Adipocyte (in vitro differentiated cells): ENCODE results near the gene EGFL7.

Experiments
- DNase-seq: peaks from one replicate; pipeline ENCODE4 v3.0.0-alpha.2; 2015; ENCODE audit warnings: low read depth
- H3K27me3 ChIP-seq: replicated peaks from 2 replicates; pipeline ENCODE4 v1.7.0; 2013; ENCODE audit warnings: mild to moderate bottlenecking, low read length, moderate library complexity; ENCODE audit not compliant: control insufficient read depth, insufficient read depth
- H3K36me3 ChIP-seq: 2 replicates; pipeline ENCODE4 v1.7.0; 2013; ENCODE audit warnings: low read length, mild to moderate bottlenecking, moderate library complexity; ENCODE audit not compliant: control insufficient read depth, insufficient read depth, severe bottlenecking
- H3K4me1 ChIP-seq: 2 replicates; pipeline ENCODE4 v1.7.0; 2013; ENCODE audit warnings: mild to moderate bottlenecking, low read length, moderate library complexity; ENCODE audit not compliant: control insufficient read depth, insufficient read depth
- H3K4me3 ChIP-seq: 2 replicates; pipeline ENCODE4 v1.7.0; 2013; ENCODE audit warnings: mild to moderate bottlenecking, low read length, moderate library complexity
- H3K9ac ChIP-seq: 2 replicates; pipeline ENCODE4 v1.7.0; 2013; ENCODE audit warnings: mild to moderate bottlenecking, low read length, moderate library complexity
- H3K9me3 ChIP-seq: 2 replicates; pipeline ENCODE4 v1.7.0; 2013; ENCODE audit warnings: mild to moderate bottlenecking, low read length, moderate library complexity; ENCODE audit not compliant: control insufficient read depth

EGFL7 gene

GRCh38 chr9:136619742-136620440 is 42.8 kb upstream of the EGFL7 start:
- no peak overlapping the region for H3K9ac ChIP-seq
- no peak for DNase-seq
- no peak overlapping the region for H3K4me3 ChIP-seq
- no peaks in the 10 kb centered on the region for H3K36me3 ChIP-seq
- no peaks in the 10 kb centered on the region for H3K9me3 ChIP-seq
- H3K27me3 ChIP-seq = peaks cover 33% of the 10 kb centered on the region
- no peaks in the 10 kb centered on the region for H3K4me1 ChIP-seq

- Histone ChIP-seq H3K4me1 (no peaks in the 10 kb centered on the region), H3K36me3 (no peaks in the 10 kb centered on the region), H3K27me3 (peaks cover 29% of the 10 kb centered on the region), H3K4me3 (no peak overlapping the region), H3K9ac (no peak overlapping the region), H3K9me3 (no peaks in the 10 kb centered on the region)
- DNase-seq = no peak
Measured at GRCh38 chr9:136620441-136621018, 42.2 kb upstream of the EGFL7 start.

- H3K9me3 ChIP-seq = no peaks in the 10 kb centered on the region
- peak; percentile 62 for DNase-seq
Measured at GRCh38 chr9:136621019-136621733, 41.5 kb upstream of the EGFL7 start.

GRCh38 chr9:136621734-136622093 is 41.0 kb upstream of the EGFL7 start:
- H3K4me1 ChIP-seq = no peaks in the 10 kb centered on the region
- no peak overlapping the region for H3K9ac ChIP-seq
- H3K4me3 ChIP-seq = no peak overlapping the region
- no peaks in the 10 kb centered on the region for H3K36me3 ChIP-seq
- DNase-seq = no peak
- no peaks in the 10 kb centered on the region for H3K9me3 ChIP-seq
- peaks cover 27% of the 10 kb centered on the region for H3K27me3 ChIP-seq

More at GRCh38 chr9:136621019-136621733, 41.5 kb upstream of the EGFL7 start:
- Histone ChIP-seq H3K4me1 (no peaks in the 10 kb centered on the region), H3K9ac (no peak overlapping the region), H3K4me3 (no peak overlapping the region), H3K36me3 (no peaks in the 10 kb centered on the region), H3K27me3 (peaks cover 27% of the 10 kb centered on the region)

GRCh38 chr9:136622538-136622948 is 40.2 kb upstream of the EGFL7 start:
- no peak for DNase-seq
- Histone ChIP-seq H3K9ac (no peak overlapping the region), H3K9me3 (no peaks in the 10 kb centered on the region), H3K4me3 (no peak overlapping the region), H3K27me3 (peaks cover 27% of the 10 kb centered on the region), H3K36me3 (no peaks in the 10 kb centered on the region), H3K4me1 (no peaks in the 10 kb centered on the region)

GRCh38 chr9:136623016-136623841 is 39.5 kb upstream of the EGFL7 start:
- H3K27me3 ChIP-seq = peaks cover 27% of the 10 kb centered on the region
- H3K4me3 ChIP-seq = no peak overlapping the region
- H3K36me3 ChIP-seq = no peaks in the 10 kb centered on the region
- no peaks in the 10 kb centered on the region for H3K4me1 ChIP-seq
- DNase-seq = no peak
- no peaks in the 10 kb centered on the region for H3K9me3 ChIP-seq
- H3K9ac ChIP-seq = no peak overlapping the region

- no peak for DNase-seq
- H3K36me3 ChIP-seq = no peaks in the 10 kb centered on the region
- no peak overlapping the region for H3K9ac ChIP-seq
- H3K9me3 ChIP-seq = no peaks in the 10 kb centered on the region
- peaks cover 27% of the 10 kb centered on the region for H3K27me3 ChIP-seq
- no peaks in the 10 kb centered on the region for H3K4me1 ChIP-seq
- no peak overlapping the region for H3K4me3 ChIP-seq
Measured at GRCh38 chr9:136623842-136624183, 38.9 kb upstream of the EGFL7 start.

GRCh38 chr9:136624184-136624951 is 38.3 kb upstream of the EGFL7 start:
- Histone ChIP-seq H3K27me3 (peaks cover 26% of the 10 kb centered on the region), H3K9me3 (no peaks in the 10 kb centered on the region), H3K36me3 (no peaks in the 10 kb centered on the region), H3K9ac (no peak overlapping the region), H3K4me3 (no peak overlapping the region), H3K4me1 (no peaks in the 10 kb centered on the region)
- DNase-seq = no peak

- Histone ChIP-seq H3K4me1 (no peaks in the 10 kb centered on the region), H3K27me3 (peaks cover 26% of the 10 kb centered on the region), H3K4me3 (no peak overlapping the region), H3K9ac (no peak overlapping the region), H3K36me3 (no peaks in the 10 kb centered on the region), H3K9me3 (no peaks in the 10 kb centered on the region)
- DNase-seq = peak; percentile 62
Measured at GRCh38 chr9:136625101-136626065, 37.3 kb upstream of the EGFL7 start.
